Measurements from ENCODE around the gene SUN5. TPM values are rescaled to one million over a fixed set of nuclear protein-coding genes. Genes with fewer than 3 reads are reported as not detected.

The SUN5 gene
- total and polyA plus RNA-seq, 4 donors = not detected

- no peaks in the 10 kb centered on the region for H3K4me1 ChIP-seq (ENCODE audit: control insufficient read depth in 5 of 5, insufficient read depth in 5 of 5, low read length in 5 of 5)
- peaks cover 0 to 3% (median 0%) of the 10 kb centered on the region in 3 donors for H3K27me3 ChIP-seq (ENCODE audit: control insufficient read depth in 3 of 3, insufficient read depth in 3 of 3, low read length in 2 of 3)
- DNase-seq (peak in 2 of 3 donors; percentile 8 to 12), ATAC-seq (ENCODE audit: insufficient read depth, low FRiP score) (no peak)
- TF ChIP-seq CTCF (IDR thresholded peaks at IDR 0.05; ENCODE audit: control extremely low read depth, extremely low read depth) = no peak
- peaks cover 0 to 5% (median 0%) of the 10 kb centered on the region in 4 donors for H3K9me3 ChIP-seq (ENCODE audit: control insufficient read depth in 4 of 4, insufficient read depth in 3 of 4, low read length in 3 of 4)
- H3K27ac ChIP-seq (ENCODE audit: low read depth in 1 of 2, low read length in 1 of 2) = no peak overlapping the region
- no peaks in the 10 kb centered on the region for H3K36me3 ChIP-seq (ENCODE audit: control insufficient read depth in 4 of 4, insufficient read depth in 4 of 4, low read length in 4 of 4)
- no peak overlapping the region for H3K9ac ChIP-seq (ENCODE audit: insufficient read depth in 1 of 2, low read length in 2 of 2)
- no peak overlapping the region for H3K4me3 ChIP-seq
- 50 to 72% methylated on average over 4 of the region's 4 CpGs for WGBS, 2 donors
Observed at GRCh38 chr20:32945710-32946221, 58.5 kb downstream of the SUN5 start.

DNA sequence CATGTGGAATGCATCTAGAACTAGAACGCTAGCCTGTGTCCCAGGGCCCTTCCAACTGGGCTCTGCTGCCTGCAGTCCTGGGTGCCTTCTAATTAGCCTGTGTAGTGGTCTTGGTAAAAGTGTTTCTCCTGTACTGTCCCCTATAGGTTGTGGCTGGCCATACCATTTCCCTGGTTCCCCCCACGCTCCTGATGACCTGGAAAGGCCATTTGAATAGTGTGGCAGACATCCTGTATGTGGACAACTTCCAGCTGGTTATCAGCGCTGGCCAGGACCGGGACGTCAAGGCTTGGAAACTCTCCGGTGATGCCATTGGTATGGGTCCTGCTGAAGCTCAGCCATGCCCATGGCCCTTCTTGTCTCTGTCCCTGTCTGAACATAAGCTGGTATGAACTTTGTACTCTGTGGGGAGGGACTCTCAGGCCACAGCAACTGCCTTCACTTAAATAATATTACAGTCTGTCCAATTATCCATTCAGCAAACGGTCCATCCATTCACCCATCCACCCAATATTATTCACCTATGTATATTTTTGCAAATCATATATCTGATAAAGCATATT is 60.7 kb downstream of the SUN5 start:
- no peak for ATAC-seq (ENCODE audit: insufficient read depth, low FRiP score)
- Histone ChIP-seq H3K4me1 (ENCODE audit: control insufficient read depth in 5 of 5, insufficient read depth in 5 of 5, low read length in 5 of 5) (no peaks in the 10 kb centered on the region), H3K27me3 (ENCODE audit: control insufficient read depth in 3 of 3, insufficient read depth in 3 of 3, low read length in 2 of 3) (no peaks in the 10 kb centered on the region), H3K27ac (ENCODE audit: low read depth in 1 of 2, low read length in 1 of 2) (no peak overlapping the region), H3K9ac (ENCODE audit: insufficient read depth in 1 of 2, low read length in 2 of 2) (no peak overlapping the region), H3K9me3 (ENCODE audit: control insufficient read depth in 4 of 4, insufficient read depth in 3 of 4, low read length in 3 of 4) (peaks cover 0 to 5% (median 0%) of the 10 kb centered on the region in 4 donors), H3K4me3 (no peak overlapping the region), H3K36me3 (ENCODE audit: control insufficient read depth in 4 of 4, insufficient read depth in 4 of 4, low read length in 4 of 4) (no peaks in the 10 kb centered on the region)
- WGBS, 2 donors = 78 to 91% methylated on average over 7 of the region's 7 CpGs
- no peak for TF ChIP-seq CTCF (IDR thresholded peaks at IDR 0.05; ENCODE audit: control extremely low read depth, extremely low read depth)
- no peak for DNase-seq

DNA sequence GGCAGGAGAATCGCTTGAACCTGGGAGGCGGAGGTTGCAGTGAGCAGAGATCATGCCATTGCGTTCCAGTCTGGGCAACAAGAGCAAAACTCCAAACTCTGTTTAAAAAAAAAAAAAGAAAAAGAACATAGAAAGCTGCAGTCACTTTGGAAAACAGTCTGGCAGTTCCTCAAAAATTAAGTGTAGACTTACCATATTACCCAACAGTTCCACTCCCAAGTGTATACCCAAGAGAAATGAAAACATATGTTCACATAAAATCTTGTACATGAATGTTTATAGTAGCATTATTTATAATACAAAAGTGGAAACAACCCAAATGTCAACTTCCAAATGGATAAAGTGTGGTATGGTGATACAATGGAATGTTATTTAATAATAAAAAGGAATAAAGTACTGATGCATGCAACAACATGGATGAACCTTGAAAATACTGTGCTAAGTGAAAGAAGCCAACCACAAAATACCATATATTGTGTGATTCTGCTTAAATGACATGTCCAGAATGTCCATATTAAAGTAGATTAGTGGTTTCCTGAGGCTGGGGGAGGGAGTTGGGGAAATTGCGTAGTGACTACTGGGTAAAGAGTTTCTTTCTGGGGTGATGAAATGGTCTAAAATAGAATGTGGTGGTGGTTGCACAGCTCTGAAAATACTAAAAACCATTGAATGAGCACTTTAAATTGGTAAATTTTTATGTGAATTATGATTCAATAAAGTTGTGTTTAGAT is 62.9 kb downstream of the SUN5 start:
- Histone ChIP-seq H3K4me3 (no peak overlapping the region), H3K27me3 (ENCODE audit: control insufficient read depth in 3 of 3, insufficient read depth in 3 of 3, low read length in 2 of 3) (no peaks in the 10 kb centered on the region), H3K36me3 (ENCODE audit: control insufficient read depth in 4 of 4, insufficient read depth in 4 of 4, low read length in 4 of 4) (no peaks in the 10 kb centered on the region), H3K4me1 (ENCODE audit: control insufficient read depth in 5 of 5, insufficient read depth in 5 of 5, low read length in 5 of 5) (no peaks in the 10 kb centered on the region), H3K9ac (ENCODE audit: insufficient read depth in 1 of 2, low read length in 2 of 2) (no peak overlapping the region), H3K27ac (ENCODE audit: low read depth in 1 of 2, low read length in 1 of 2) (no peak overlapping the region), H3K9me3 (ENCODE audit: control insufficient read depth in 4 of 4, insufficient read depth in 3 of 4, low read length in 3 of 4) (peaks cover 0 to 5% (median 0%) of the 10 kb centered on the region in 4 donors)
- DNase-seq = no peak
- TF ChIP-seq CTCF (IDR thresholded peaks at IDR 0.05; ENCODE audit: control extremely low read depth, extremely low read depth) = no peak
- WGBS, 2 donors = 73 to 83% methylated on average over 4 of the region's 4 CpGs
- no peak for ATAC-seq (ENCODE audit: insufficient read depth, low FRiP score)
